HepG2 (cell line): Measurements from ENCODE around the gene DCAF6. TPM values are rescaled to one million over a fixed set of nuclear protein-coding genes. Genes with fewer than 3 reads are reported as not detected.

Source experiments
- ATAC-seq: fragments of 200-7000 bp; cut with Tn5 transposase; 3 replicates; pipeline ENCODE4 v1.9.1; 2020; ENCODE audit warnings: mild to moderate bottlenecking, moderate library complexity
- BruUV-seq: library from RNA; stranded (reverse); fragments of 400-500 nt; replicated peaks from 2 replicates; lab custom pipeline; 2021; lab: Mats Ljungman, UMichigan
- CTCF ChIA-PET: fragments of 300-600 bp; formaldehyde crosslinking; extraction: SDS; loops from one replicate; lab custom pipeline; 2021; ENCODE audit warnings: low total read pairs, inconsistent platforms, low intra/inter-chr PET ratio; lab: Yijun Ruan, JAX
- POLR2A ChIA-PET: fragments of 350-600 bp; sonication (Branson Sonifier 250); formaldehyde crosslinking; loops from one replicate; lab custom pipeline; 2020; ENCODE audit warnings: antibody characterized with exemption, inconsistent platforms; lab: Yijun Ruan, JAX
- DNase-seq: peaks from one replicate; pipeline ENCODE4 v3.0.0-alpha.2; 2015; ENCODE audit warnings: low spot score
- FAIRE-seq: peaks from 3 replicates; lab custom pipeline; 2011; peaks lifted over from hg19 to GRCh38; lab: Jason Lieb, UNC
- H2AFZ ChIP-seq: one replicate; pipeline ENCODE4 v1.6.1; 2011; ENCODE audit warnings: low read length, inconsistent platforms
- H3K27ac ChIP-seq: fragments of 300-600 bp; 3 replicates; pipeline ENCODE4 v1.8.0; 2011; ENCODE audit warnings: mixed run types, mild to moderate bottlenecking, mixed read lengths, low read length, inconsistent platforms; ENCODE audit not compliant: insufficient read depth; ENCODE audit errors: extremely low read length
- H3K27me3 ChIP-seq, 2 experiments: fragments of 200-600 bp in 1 of 2; 2 replicates in 1 of 2; 3 replicates in 1 of 2; pipeline versions ENCODE4 v1.6.0 to v1.8.0; 2011; ENCODE audit warnings: low read length in 2 of 2, mild to moderate bottlenecking in 2 of 2, moderate library complexity in 2 of 2, inconsistent platforms in 1 of 2; ENCODE audit not compliant: insufficient read depth in 2 of 2, control insufficient read depth in 1 of 2
- H3K36me3 ChIP-seq, 2 experiments: fragments of 200-600 bp in 1 of 2; replicated peaks in 1 of 2; 2 replicates in 1 of 2; 3 replicates in 1 of 2; pipeline versions ENCODE4 v1.5.1 to v1.8.0; 2011; ENCODE audit warnings: low read length in 2 of 2, inconsistent platforms in 1 of 2; ENCODE audit not compliant: insufficient read depth in 2 of 2, control insufficient read depth in 1 of 2
- H3K4me1 ChIP-seq: 2 replicates; pipeline ENCODE4 v1.5.1; 2012; ENCODE audit warnings: low read length, inconsistent platforms; ENCODE audit not compliant: insufficient read depth
- H3K4me2 ChIP-seq: 2 replicates; pipeline ENCODE4 v1.6.0; 2011; ENCODE audit warnings: low read depth, low read length, inconsistent platforms
- H3K4me3 ChIP-seq, 3 experiments: fragments of 200-600 bp in 1 of 3; sonication (generic), shearing (Covaris generic) in 1 of 3; replicated peaks in 1 of 3; 2 replicates each; pipeline ENCODE4 v1.5.1; 2011 to 2016; ENCODE audit warnings: low read length in 3 of 3, inconsistent platforms in 2 of 3, low read depth in 2 of 3, mild to moderate bottlenecking in 2 of 3, control low read depth in 1 of 3, mixed read lengths in 1 of 3; ENCODE audit not compliant: insufficient read depth in 1 of 3
- H3K79me2 ChIP-seq: one replicate; pipeline ENCODE4 v1.6.1; 2011; ENCODE audit warnings: low read length, inconsistent platforms; ENCODE audit not compliant: insufficient read depth
- H3K9ac ChIP-seq: 2 replicates; pipeline ENCODE4 v1.6.0; 2011; ENCODE audit warnings: mild to moderate bottlenecking, low read depth, low read length, inconsistent platforms; ENCODE audit not compliant: insufficient read depth
- H3K9me3 ChIP-seq: 2 replicates; pipeline ENCODE4 v1.5.1; 2012; ENCODE audit warnings: mild to moderate bottlenecking, low read length
- H4K20me1 ChIP-seq: 2 replicates; pipeline ENCODE4 v1.6.0; 2011; ENCODE audit warnings: inconsistent platforms, mild to moderate bottlenecking, low read length, moderate library complexity; ENCODE audit not compliant: insufficient read depth
- BCL6 ChIP-seq: IDR thresholded peaks from 2 replicates; pipeline ENCODE4 v1.6.1; 2016; ENCODE audit warnings: missing genetic modification reagents, missing compliant biosample characterization
- HIC2 ChIP-seq: sonication (generic); formaldehyde crosslinking; IDR thresholded peaks from 2 replicates; pipeline ENCODE4 v1.9.0; 2022; ENCODE audit warnings: low read depth, missing genetic modification reagents
- HMG20B ChIP-seq: conservative IDR thresholded peaks from 2 replicates; pipeline ENCODE4 v1.6.1; 2016; ENCODE audit warnings: missing genetic modification reagents, missing compliant biosample characterization
- HNRNPL ChIP-seq: fragments of 200-400 bp; formaldehyde crosslinking; IDR thresholded peaks from 2 replicates; pipeline ENCODE4 v1.6.1; 2017; ENCODE audit warnings: mild to moderate bottlenecking, low read depth, low read length
- ISX ChIP-seq: sonication (generic); formaldehyde crosslinking; conservative IDR thresholded peaks from 2 replicates; pipeline ENCODE4 v1.5.0; 2020; ENCODE audit warnings: missing genetic modification reagents
- MIXL1 ChIP-seq: IDR thresholded peaks from 2 replicates; pipeline ENCODE4 v1.6.1; 2016
- MTA1 ChIP-seq: sonication (generic); formaldehyde crosslinking; IDR thresholded peaks from 2 replicates; pipeline ENCODE4 v1.4.0; 2020; ENCODE audit warnings: missing genetic modification reagents, mild to moderate bottlenecking, borderline replicate concordance
- NCOA5 ChIP-seq: sonication (generic); formaldehyde crosslinking; IDR thresholded peaks from 2 replicates; pipeline ENCODE4 v1.4.0; 2020; ENCODE audit warnings: missing genetic modification reagents
- NFE2L1 ChIP-seq: sonication (generic); formaldehyde crosslinking; IDR thresholded peaks from 2 replicates; pipeline ENCODE4 v1.4.0; 2020; ENCODE audit warnings: missing genetic modification reagents, mild to moderate bottlenecking, borderline replicate concordance
- POGZ ChIP-seq: sonication (generic); formaldehyde crosslinking; IDR thresholded peaks from 2 replicates; pipeline ENCODE4 v1.4.0; 2020; ENCODE audit warnings: mild to moderate bottlenecking, missing genetic modification reagents
- RXRA ChIP-seq: sonication (generic); formaldehyde crosslinking; IDR thresholded peaks from 2 replicates; pipeline ENCODE4 v1.5.1; 2020; ENCODE audit warnings: missing genetic modification reagents
- SETDB1 ChIP-seq: sonication (generic); formaldehyde crosslinking; IDR thresholded peaks from 2 replicates; pipeline ENCODE4 v1.5.1; 2020; ENCODE audit warnings: missing genetic modification reagents, mild to moderate bottlenecking, borderline replicate concordance
- SMAD9 ChIP-seq: sonication (generic); formaldehyde crosslinking; IDR thresholded peaks from 2 replicates; pipeline ENCODE4 v1.5.1; 2020; ENCODE audit warnings: mild to moderate bottlenecking, missing genetic modification reagents
- SSRP1 ChIP-seq: IDR thresholded peaks from 2 replicates; pipeline ENCODE4 v1.6.1; 2016; ENCODE audit warnings: control low read depth
- ZMYM4 ChIP-seq: sonication (generic); formaldehyde crosslinking; IDR thresholded peaks from 2 replicates; pipeline ENCODE4 v1.8.1; 2023; ENCODE audit warnings: mild to moderate bottlenecking, missing genetic modification reagents
- ZNF317 ChIP-seq: sonication (generic); formaldehyde crosslinking; IDR thresholded peaks from 2 replicates; pipeline ENCODE4 v1.5.0; 2020; ENCODE audit warnings: mild to moderate bottlenecking, missing genetic modification reagents
- ZNF547 ChIP-seq: sonication (generic); formaldehyde crosslinking; IDR thresholded peaks from 2 replicates; pipeline ENCODE4 v1.5.1; 2020; ENCODE audit warnings: mild to moderate bottlenecking, missing genetic modification reagents
- ZNF75D ChIP-seq: sonication (generic); formaldehyde crosslinking; IDR thresholded peaks from 2 replicates; pipeline ENCODE4 v1.8.1; 2023; ENCODE audit warnings: missing genetic modification reagents, mild to moderate bottlenecking, borderline replicate concordance
- ZNF766 ChIP-seq: sonication (generic); formaldehyde crosslinking; IDR thresholded peaks from 2 replicates; pipeline ENCODE4 v1.5.0; 2020; ENCODE audit warnings: missing genetic modification reagents, borderline replicate concordance
- ZNF878 ChIP-seq: sonication (generic); formaldehyde crosslinking; IDR thresholded peaks from 2 replicates; pipeline ENCODE4 v1.8.1; 2023; ENCODE audit warnings: mild to moderate bottlenecking, missing genetic modification reagents, moderate library complexity
- WGBS: methylation state at CpG from one replicate; pipeline ENCODE4 v1.1.6; 2017; ENCODE audit warnings: low lambda C conversion rate; 5-methylcytosine and 5-hydroxymethylcytosine counted together
- in situ Hi-C: cut with HindIII; loops from 2 replicates; pipeline ENCODE4 v1.10.0; 2017; ENCODE audit warnings: low pct_unique_long_range_greater_than_20kb; ENCODE audit not compliant: extremely low pct_ligation_motif_present
- intact Hi-C: fragments of 100-400 bp; cut with micrococcal nuclease; formaldehyde crosslinking; loops from one replicate; pipeline ENCODE4 v1.10.0; 2022; ENCODE audit not compliant: unreplicated experiment
- polyA plus RNA-seq, 8 experiments: library from polyadenylated mRNA; depleted of rRNA in 3 of 8; stranded (reverse) in 7 of 8; unstranded in 1 of 8; fragments of >200 nt; fragmentation: Illumina TruSeq in 4 of 8; extraction: Trizol in 4 of 8; gene quantifications; 2 replicates each; pipeline versions ENCODE4 v1.2.1 to v1.2.3, GENCODE V29; 2011 to 2016; ENCODE audit warnings: low read depth in 4 of 8, missing spikeins in 1 of 8, mixed read lengths in 1 of 8; ENCODE audit not compliant: insufficient read depth in 1 of 8
- total RNA-seq, 5 experiments: library from RNA; depleted of rRNA; stranded (reverse); fragments of >200 nt; fragmentation: Illumina TruSeq; extraction: Trizol; gene quantifications; 2 replicates each; pipeline ENCODE4 v1.2.3, GENCODE V29; 2016; ENCODE audit warnings: low read depth in 1 of 5

DCAF6 gene
- total and polyA plus RNA-seq, 2 of the 13 experiments (the other 11 are each of a cell fraction or from before 2014, with no cell fraction given) = 24.7 to 33.7 TPM

- ATAC-seq = no peak
- FAIRE-seq = no peak
Measured at GRCh38 chr1:168101336-168101735, 164.9 kb downstream of the DCAF6 start.

More at GRCh38 chr1:168101336-168101735, 164.9 kb downstream of the DCAF6 start:
- H3K36me3 ChIP-seq = no peaks in the 10 kb centered on the region
- H3K9ac ChIP-seq = no peak overlapping the region
- ChIA-PET POLR2A (no interaction called here), CTCF (no interaction called here)
- in situ Hi-C loops = no loop called here
- no peaks in the 10 kb centered on the region for H3K9me3 ChIP-seq
- no peak for DNase-seq
- no peak overlapping the region for H3K27ac ChIP-seq
- H3K27me3 ChIP-seq = peaks cover 0 to 1% of the 10 kb centered on the region in 2 experiments; a peak in 1 of 5 replicates
- no peaks in the 10 kb centered on the region for H4K20me1 ChIP-seq
- H3K4me1 ChIP-seq = peaks cover 27% of the 10 kb centered on the region
- no peak overlapping the region for H2AFZ ChIP-seq
- H3K4me2 ChIP-seq = no peak overlapping the region
- WGBS = 52% methylated on average over 7 of the region's 8 CpGs
- intact Hi-C loops = no loop called here
- no peaks in the 10 kb centered on the region for H3K79me2 ChIP-seq
- TF ChIP-seq ISX (CRISPR knock-in tag) (no peak), MIXL1 (CRISPR knock-in tag) (no peak), RXRA (CRISPR knock-in tag) (no peak), ZNF317 (no peak), NCOA5 (no peak), ZNF878 (no peak), SSRP1 (CRISPR knock-in tag) (no peak), POGZ (no peak), SMAD9 (no peak), BCL6 (no peak), HMG20B (CRISPR knock-in tag) (no peak), ZNF547 (CRISPR knock-in tag) (no peak), MTA1 (no peak), SETDB1 (CRISPR knock-in tag) (no peak), NFE2L1 (CRISPR knock-in tag) (no peak), HIC2 (CRISPR knock-in tag) (no peak), ZMYM4 (CRISPR knock-in tag) (no peak), ZNF766 (CRISPR knock-in tag) (no peak), ZNF75D (CRISPR knock-in tag) (no peak), HNRNPL (no peak)
- BruUV-seq = no TSS peak
- H3K4me3 ChIP-seq = no peak overlapping the region
